SH-SY5Y (cell line): ENCODE measurements around the gene FBLN2.

ENCODE experiments used
- GATA2 ChIP-seq: IDR thresholded peaks from 2 replicates; pipeline ENCODE4 v1.6.1; 2011; ENCODE audit warnings: mild to moderate bottlenecking, low read depth, low read length
- GATA3 ChIP-seq: IDR thresholded peaks from 2 replicates; pipeline ENCODE4 v1.6.1; 2011; ENCODE audit warnings: low read depth, mild to moderate bottlenecking, low read length, moderate library complexity

DNA sequence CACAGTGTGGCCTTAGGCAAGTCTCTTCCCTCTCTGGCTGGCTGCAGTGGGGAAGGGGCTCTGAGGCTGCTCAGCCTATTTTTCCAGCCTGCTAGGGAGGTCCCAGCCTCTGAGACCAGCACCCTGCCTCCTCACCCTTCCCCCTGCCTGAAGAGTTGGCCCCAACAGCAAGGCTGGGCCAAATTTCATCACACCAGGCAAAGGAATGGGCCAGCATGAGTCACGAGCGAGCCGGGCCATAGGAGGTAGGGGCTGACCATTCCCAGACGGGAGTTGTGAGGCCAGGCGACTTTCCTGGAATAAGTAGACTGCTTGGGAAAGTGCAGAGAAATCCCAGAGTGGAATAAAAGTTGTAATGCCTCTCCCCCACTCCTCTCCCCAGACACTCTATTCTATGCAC is 5.7 kb upstream of the FBLN2 start:
- no peak for TF ChIP-seq GATA2
- no peak for TF ChIP-seq GATA3
